Sigmoid colon (tissue), 7 donors: Measurements from ENCODE around the gene TRIO. TPM values are rescaled to one million over a fixed set of nuclear protein-coding genes. Genes with fewer than 3 reads are reported as not detected.

Source experiments
- DNase-seq: peaks from one replicate; pipeline ENCODE4 v3.0.0-alpha.2; 2019
- H3K27ac ChIP-seq, 4 donors: fragments of 200-600 bp; sonication (generic); one replicate each; pipeline ENCODE4 v1.5.1; 2016 to 2019; ENCODE audit warnings: mild to moderate bottlenecking in 1 of 4
- H3K27me3 ChIP-seq, 3 donors: fragments of 200-600 bp; sonication (generic); one replicate each; pipeline ENCODE4 v1.5.1; 2019; ENCODE audit warnings: mild to moderate bottlenecking in 1 of 3
- H3K36me3 ChIP-seq, 4 donors: fragments of 200-600 bp; sonication (generic); one replicate each; pipeline ENCODE4 v1.5.1; 2016 to 2019
- H3K4me1 ChIP-seq, 4 donors: fragments of 200-600 bp; sonication (generic); one replicate each; pipeline ENCODE4 v1.5.1; 2017 to 2019
- H3K4me3 ChIP-seq, 4 donors: fragments of 200-600 bp; sonication (generic); one replicate each; pipeline ENCODE4 v1.5.1; 2017 to 2019; ENCODE audit warnings: mild to moderate bottlenecking in 2 of 4, moderate library complexity in 1 of 4
- H3K9me3 ChIP-seq, 4 donors: fragments of 200-600 bp in 3 of 4; sonication (generic) in 3 of 4; one replicate each; pipeline versions ENCODE4 v1.5.1 to v1.6.1; 2013 to 2019
- EP300 ChIP-seq, 4 donors: sonication (generic); formaldehyde crosslinking; IDR thresholded peaks; one replicate each; pipeline ENCODE4 v1.6.1; 2017; ENCODE audit warnings: antibody characterized with exemption in 4 of 4
- POLR2A ChIP-seq, 2 donors: fragments of 450-650 bp; IDR thresholded peaks; one replicate each; pipeline ENCODE4 v1.6.1; 2016; ENCODE audit warnings: antibody characterized with exemption in 2 of 2, mild to moderate bottlenecking in 2 of 2, moderate library complexity in 2 of 2
- POLR2AphosphoS5 ChIP-seq, 4 donors: sonication (generic); formaldehyde crosslinking; IDR thresholded peaks; one replicate each; pipeline ENCODE4 v1.6.1; 2017; ENCODE audit warnings: antibody characterized with exemption in 4 of 4
- WGBS, 2 donors: extraction: QIAGEN DNeasy Blood & Tissue Kit; methylation state at CpG; one replicate each; pipeline ENCODE4 v1.1.7; 2013; 5-methylcytosine and 5-hydroxymethylcytosine counted together
- intact Hi-C: fragments of 100-400 bp; cut with DNase I; formaldehyde crosslinking; loops from one replicate; pipeline ENCODE4 v1.15.1; 2023
- polyA plus RNA-seq, 3 donors: library from polyadenylated mRNA; stranded (reverse); fragments of 200-250 nt; gene quantifications; one replicate each; pipeline ENCODE4 v1.2.3, GENCODE V29; 2013
- total RNA-seq, 4 donors: library from RNA; depleted of rRNA; stranded (reverse); fragments of >200 nt; gene quantifications; one replicate each; pipeline ENCODE4 v1.1.0, GENCODE V29; 2016
- TF ChIP-seq, protein P1 (sequence below), 4 experiments: fragments of 450-650 bp in 3 of 4; fragments of 200-600 bp in 1 of 4; IDR thresholded peaks; one replicate each; pipeline ENCODE4 v1.5.1; 2016 to 2019; ENCODE audit warnings: antibody characterized with exemption in 4 of 4, mild to moderate bottlenecking in 3 of 4, moderate library complexity in 2 of 4
- donor health status: healthy with polysubstance abuse.
- donor health status: Bipolar disorder and iron deficiency.
- donor health status: healthy.

The TRIO gene
- total and polyA plus RNA-seq, 7 donors, result 34.8 to 300 (median 119) TPM

DNA sequence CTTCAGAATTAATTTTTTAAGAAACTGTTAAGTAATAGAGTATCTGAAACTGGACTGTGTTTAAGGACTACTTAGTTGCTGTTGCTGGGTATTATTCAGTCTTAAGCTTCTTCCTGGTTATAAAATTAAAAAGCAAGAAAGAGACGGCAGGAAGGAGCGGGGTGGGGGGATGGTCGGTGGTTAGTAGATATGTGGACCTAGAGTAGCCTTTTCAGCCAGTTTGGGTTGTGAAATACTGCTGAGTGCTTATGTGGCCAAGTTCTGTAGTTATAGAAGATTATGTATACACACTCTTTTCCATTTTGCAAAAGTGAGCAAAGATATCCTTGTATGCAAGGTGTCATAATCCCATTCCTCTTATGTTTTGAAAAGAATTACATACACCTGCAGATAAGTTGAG is 28.5 kb downstream of the TRIO start:
- H3K9me3 ChIP-seq, result no peaks in the 10 kb centered on the region
- no peak for DNase-seq
- H3K27me3 ChIP-seq, result no peaks in the 10 kb centered on the region
- WGBS, 2 donors, result 25 to 35% methylated on average over 3 of the region's 3 CpGs
- peaks cover 0 to 84% (median 66%) of the 10 kb centered on the region in 4 donors for H3K4me1 ChIP-seq
- peak overlapping the region in 1 of 4 donors; percentile 51 for H3K27ac ChIP-seq
- no peaks in the 10 kb centered on the region for H3K36me3 ChIP-seq
- intact Hi-C loops, result no loop called here
- H3K4me3 ChIP-seq, result no peak overlapping the region
- no peak for TF ChIP-seq POLR2A (IDR thresholded peaks at IDR 0.05)
- TF ChIP-seq EP300 (IDR thresholded peaks at IDR 0.05), result no peak
- no peak for TF ChIP-seq POLR2AphosphoS5 (IDR thresholded peaks at IDR 0.05)
- TF ChIP-seq, protein P1, sequence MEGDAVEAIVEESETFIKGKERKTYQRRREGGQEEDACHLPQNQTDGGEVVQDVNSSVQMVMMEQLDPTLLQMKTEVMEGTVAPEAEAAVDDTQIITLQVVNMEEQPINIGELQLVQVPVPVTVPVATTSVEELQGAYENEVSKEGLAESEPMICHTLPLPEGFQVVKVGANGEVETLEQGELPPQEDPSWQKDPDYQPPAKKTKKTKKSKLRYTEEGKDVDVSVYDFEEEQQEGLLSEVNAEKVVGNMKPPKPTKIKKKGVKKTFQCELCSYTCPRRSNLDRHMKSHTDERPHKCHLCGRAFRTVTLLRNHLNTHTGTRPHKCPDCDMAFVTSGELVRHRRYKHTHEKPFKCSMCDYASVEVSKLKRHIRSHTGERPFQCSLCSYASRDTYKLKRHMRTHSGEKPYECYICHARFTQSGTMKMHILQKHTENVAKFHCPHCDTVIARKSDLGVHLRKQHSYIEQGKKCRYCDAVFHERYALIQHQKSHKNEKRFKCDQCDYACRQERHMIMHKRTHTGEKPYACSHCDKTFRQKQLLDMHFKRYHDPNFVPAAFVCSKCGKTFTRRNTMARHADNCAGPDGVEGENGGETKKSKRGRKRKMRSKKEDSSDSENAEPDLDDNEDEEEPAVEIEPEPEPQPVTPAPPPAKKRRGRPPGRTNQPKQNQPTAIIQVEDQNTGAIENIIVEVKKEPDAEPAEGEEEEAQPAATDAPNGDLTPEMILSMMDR (IDR thresholded peaks at IDR 0.05), result no peak

DNA sequence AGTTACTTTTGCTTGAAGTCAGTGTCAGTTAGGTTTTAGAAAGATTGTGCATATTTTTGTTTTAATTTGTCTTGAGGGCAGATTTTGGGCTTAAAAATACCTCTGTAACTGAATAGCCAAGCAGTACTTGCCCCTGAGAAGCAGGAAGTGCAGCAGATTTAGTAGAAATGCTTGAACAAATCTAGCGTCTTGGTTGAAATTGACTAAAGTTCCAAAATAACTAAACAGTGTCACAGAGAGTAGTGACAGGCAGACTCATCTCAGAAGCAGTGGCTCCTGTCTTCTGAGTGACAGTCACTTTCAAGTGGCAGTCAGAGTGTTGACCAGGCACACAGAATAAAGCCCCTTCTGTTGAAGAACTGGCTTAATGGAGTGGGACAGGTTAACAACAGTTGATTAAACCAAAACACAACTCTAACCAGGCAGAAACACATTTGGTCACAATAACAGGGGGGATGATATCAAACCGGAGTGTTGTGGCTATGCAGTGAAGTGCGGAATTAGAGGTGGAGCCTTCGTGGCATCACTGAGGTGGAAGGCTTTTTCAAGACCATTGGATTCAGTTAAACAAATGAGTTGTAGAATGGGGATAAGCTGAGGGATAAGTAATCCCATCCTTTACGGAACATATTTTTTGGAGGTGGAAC is 29.1 kb downstream of the TRIO start:
- 71 to 84% methylated on average over 5 of the region's 5 CpGs for WGBS, 2 donors
- Histone ChIP-seq H3K27me3 (no peaks in the 10 kb centered on the region), H3K4me1 (peaks cover 0 to 84% (median 65%) of the 10 kb centered on the region in 4 donors), H3K4me3 (no peak overlapping the region), H3K27ac (peak overlapping the region in 1 of 4 donors; percentile 51), H3K36me3 (no peaks in the 10 kb centered on the region), H3K9me3 (no peaks in the 10 kb centered on the region)
- intact Hi-C loops, result no loop called here
- TF ChIP-seq, protein P1 (IDR thresholded peaks at IDR 0.05), result no peak
- TF ChIP-seq POLR2A (IDR thresholded peaks at IDR 0.05) (no peak), EP300 (IDR thresholded peaks at IDR 0.05) (no peak), POLR2AphosphoS5 (IDR thresholded peaks at IDR 0.05) (no peak)
- DNase-seq, result no peak

DNA sequence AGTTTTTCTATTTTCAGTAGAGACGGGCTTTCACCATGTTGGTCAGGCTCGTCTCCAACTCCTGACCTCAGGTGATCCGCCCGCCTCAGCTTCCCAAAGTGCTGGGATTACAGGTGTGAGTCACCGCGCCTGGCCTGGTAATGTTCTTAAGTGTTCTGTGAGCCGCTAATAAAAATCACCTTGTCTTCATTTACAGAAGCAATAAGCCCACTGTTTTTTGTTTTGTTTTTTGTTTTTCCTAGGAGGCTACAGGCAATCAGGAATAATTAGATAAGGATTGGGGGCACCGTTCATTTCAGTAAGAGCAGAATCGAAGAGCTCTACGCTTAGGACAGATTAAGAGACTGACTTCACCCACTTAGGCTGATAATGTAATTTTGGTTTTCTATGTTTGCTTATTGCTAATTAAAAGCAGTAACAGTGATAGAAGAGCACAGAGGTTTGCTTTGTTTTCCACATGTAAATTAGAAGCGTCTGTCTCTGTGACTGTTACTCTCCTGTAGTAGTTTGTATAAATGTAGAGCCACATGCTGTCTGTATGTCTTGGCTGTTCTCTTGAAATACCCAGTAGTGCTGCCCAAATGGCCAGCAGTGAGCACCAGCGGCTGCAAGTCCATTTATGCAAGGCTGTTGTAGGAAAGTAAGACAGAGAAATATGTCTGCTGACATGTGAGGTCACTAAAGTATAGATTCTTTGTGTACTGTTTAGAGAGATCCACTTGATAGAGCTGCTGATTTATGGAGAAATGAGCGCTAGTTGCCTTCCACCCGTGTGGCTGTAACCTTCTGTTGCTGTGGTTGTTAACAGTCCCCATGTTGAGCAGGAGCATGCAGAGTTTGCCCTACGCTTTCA is 30.5 kb downstream of the TRIO start:
- intact Hi-C loops, result no loop called here
- Histone ChIP-seq H3K4me3 (no peak overlapping the region), H3K9me3 (no peaks in the 10 kb centered on the region), H3K27me3 (no peaks in the 10 kb centered on the region), H3K36me3 (no peaks in the 10 kb centered on the region), H3K4me1 (peaks cover 0 to 84% (median 65%) of the 10 kb centered on the region in 4 donors), H3K27ac (peak overlapping the region in 3 of 4 donors; percentile 29 to 53 (median 33))
- DNase-seq, result no peak
- no peak for TF ChIP-seq POLR2A (IDR thresholded peaks at IDR 0.05)
- TF ChIP-seq EP300 (IDR thresholded peaks at IDR 0.05), result no peak
- no peak for TF ChIP-seq POLR2AphosphoS5 (IDR thresholded peaks at IDR 0.05)
- TF ChIP-seq, protein P1 (IDR thresholded peaks at IDR 0.05), result no peak
- 69 to 74% methylated on average over 15 of the region's 15 CpGs for WGBS, 2 donors

DNA sequence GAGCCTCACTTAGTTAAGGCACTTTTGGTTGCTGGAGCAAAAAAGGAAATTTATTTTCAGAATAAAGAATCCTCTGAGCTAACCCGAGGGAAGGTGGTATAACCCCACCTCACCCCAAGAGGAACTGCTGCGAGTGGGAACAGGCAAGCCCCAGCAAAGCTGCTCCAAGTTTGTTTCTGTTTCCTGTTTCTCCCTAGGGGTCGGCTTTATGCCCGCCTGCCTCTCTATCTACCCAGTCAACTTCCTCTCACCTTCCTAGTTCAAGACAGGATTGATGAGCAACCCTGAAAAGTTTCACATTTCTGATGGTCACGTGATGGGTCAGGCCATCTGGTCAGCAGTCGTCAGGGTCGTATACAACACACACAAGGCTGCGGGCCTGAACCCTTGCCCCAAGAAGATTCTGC is 31.1 kb downstream of the TRIO start:
- no peaks in the 10 kb centered on the region for H3K36me3 ChIP-seq
- TF ChIP-seq POLR2A (IDR thresholded peaks at IDR 0.05), result no peak
- TF ChIP-seq EP300 (IDR thresholded peaks at IDR 0.05), result no peak
- no peak for TF ChIP-seq POLR2AphosphoS5 (IDR thresholded peaks at IDR 0.05)
- TF ChIP-seq, protein P1 (IDR thresholded peaks at IDR 0.05), result no peak
- intact Hi-C loops, result no loop called here
- H3K27me3 ChIP-seq, result no peaks in the 10 kb centered on the region
- H3K4me1 ChIP-seq, result peaks cover 0 to 88% (median 69%) of the 10 kb centered on the region in 4 donors
- 29 to 56% methylated on average over 8 of the region's 8 CpGs for WGBS, 2 donors
- no peak overlapping the region for H3K4me3 ChIP-seq
- DNase-seq, result no peak
- H3K27ac ChIP-seq, result peak overlapping the region in 3 of 4 donors; percentile 29 to 53 (median 33)
- H3K9me3 ChIP-seq, result no peaks in the 10 kb centered on the region
